KMS-11 (cell line): ENCODE results near the gene URB2.

Experiments used
- H2AFZ ChIP-seq: fragments of 200-600 bp; sonication (generic); 2 replicates; pipeline ENCODE4 v1.6.1; 2016; ENCODE audit warnings: antibody characterized with exemption, mixed run types, low read depth
- H3K27ac ChIP-seq: fragments of 200-600 bp; sonication (generic); 2 replicates; pipeline ENCODE4 v1.6.1; 2016; ENCODE audit warnings: mild to moderate bottlenecking, mixed run types
- H3K27me3 ChIP-seq: fragments of 200-600 bp; sonication (generic); 2 replicates; pipeline ENCODE4 v1.6.1; 2017; ENCODE audit warnings: mild to moderate bottlenecking, low read depth, mixed run types, moderate library complexity; ENCODE audit not compliant: insufficient read depth
- H3K36me3 ChIP-seq: fragments of 200-600 bp; sonication (generic); 2 replicates; pipeline ENCODE4 v1.6.1; 2017; ENCODE audit warnings: mild to moderate bottlenecking, mixed run types; ENCODE audit not compliant: insufficient read depth
- H3K4me1 ChIP-seq: fragments of 200-600 bp; sonication (generic); 2 replicates; pipeline ENCODE4 v1.6.1; 2016; ENCODE audit warnings: mild to moderate bottlenecking, low read depth, mixed run types; ENCODE audit not compliant: poor library complexity, severe bottlenecking
- H3K4me2 ChIP-seq: fragments of 200-600 bp; sonication (generic); 2 replicates; pipeline ENCODE4 v1.7.0; 2016; ENCODE audit warnings: mild to moderate bottlenecking, mixed run types
- H3K4me3 ChIP-seq: fragments of 200-600 bp; sonication (generic); IDR thresholded peaks from 2 replicates; pipeline ENCODE4 v1.6.1; 2017; ENCODE audit warnings: low read depth, low read length, mixed read lengths; ENCODE audit not compliant: insufficient read depth
- H3K79me2 ChIP-seq: fragments of 200-600 bp; sonication (generic); 2 replicates; pipeline ENCODE4 v1.6.1; 2016; ENCODE audit warnings: low read depth, mixed run types; ENCODE audit not compliant: insufficient read depth
- H3K9ac ChIP-seq: fragments of 200-600 bp; sonication (generic); 2 replicates; pipeline ENCODE4 v1.6.1; 2016; ENCODE audit warnings: mild to moderate bottlenecking, mixed run types
- H4K20me1 ChIP-seq: fragments of 200-600 bp; sonication (generic); 2 replicates; pipeline ENCODE4 v1.6.1; 2016; ENCODE audit warnings: mild to moderate bottlenecking, mixed run types; ENCODE audit not compliant: insufficient read depth
- TF ChIP-seq, protein P1 (sequence below): fragments of 200-600 bp; sonication (generic); conservative IDR thresholded peaks from 2 replicates; pipeline ENCODE4 v1.6.1; 2017; ENCODE audit warnings: low read depth, mild to moderate bottlenecking, antibody characterized with exemption, low read length, moderate library complexity, mixed read lengths

URB2 gene

GRCh38 chr1:229617351-229618100 is 8.5 kb upstream of the URB2 start:
- no peak overlapping the region for H3K4me3 ChIP-seq
- H3K27me3 ChIP-seq, result no peaks in the 10 kb centered on the region
- H3K79me2 ChIP-seq, result peaks cover 82% of the 10 kb centered on the region
- no peak overlapping the region for H2AFZ ChIP-seq
- H3K4me1 ChIP-seq, result peaks cover 40% of the 10 kb centered on the region
- no peak overlapping the region for H3K9ac ChIP-seq
- no peak overlapping the region for H3K4me2 ChIP-seq
- H4K20me1 ChIP-seq, result no peaks in the 10 kb centered on the region; the same call in 1 of the 2 replicates
- H3K36me3 ChIP-seq, result no peaks in the 10 kb centered on the region; the same call in 1 of the 2 replicates
- H3K27ac ChIP-seq, result no peak overlapping the region
- TF ChIP-seq, protein P1, sequence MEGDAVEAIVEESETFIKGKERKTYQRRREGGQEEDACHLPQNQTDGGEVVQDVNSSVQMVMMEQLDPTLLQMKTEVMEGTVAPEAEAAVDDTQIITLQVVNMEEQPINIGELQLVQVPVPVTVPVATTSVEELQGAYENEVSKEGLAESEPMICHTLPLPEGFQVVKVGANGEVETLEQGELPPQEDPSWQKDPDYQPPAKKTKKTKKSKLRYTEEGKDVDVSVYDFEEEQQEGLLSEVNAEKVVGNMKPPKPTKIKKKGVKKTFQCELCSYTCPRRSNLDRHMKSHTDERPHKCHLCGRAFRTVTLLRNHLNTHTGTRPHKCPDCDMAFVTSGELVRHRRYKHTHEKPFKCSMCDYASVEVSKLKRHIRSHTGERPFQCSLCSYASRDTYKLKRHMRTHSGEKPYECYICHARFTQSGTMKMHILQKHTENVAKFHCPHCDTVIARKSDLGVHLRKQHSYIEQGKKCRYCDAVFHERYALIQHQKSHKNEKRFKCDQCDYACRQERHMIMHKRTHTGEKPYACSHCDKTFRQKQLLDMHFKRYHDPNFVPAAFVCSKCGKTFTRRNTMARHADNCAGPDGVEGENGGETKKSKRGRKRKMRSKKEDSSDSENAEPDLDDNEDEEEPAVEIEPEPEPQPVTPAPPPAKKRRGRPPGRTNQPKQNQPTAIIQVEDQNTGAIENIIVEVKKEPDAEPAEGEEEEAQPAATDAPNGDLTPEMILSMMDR, result no peak

DNA sequence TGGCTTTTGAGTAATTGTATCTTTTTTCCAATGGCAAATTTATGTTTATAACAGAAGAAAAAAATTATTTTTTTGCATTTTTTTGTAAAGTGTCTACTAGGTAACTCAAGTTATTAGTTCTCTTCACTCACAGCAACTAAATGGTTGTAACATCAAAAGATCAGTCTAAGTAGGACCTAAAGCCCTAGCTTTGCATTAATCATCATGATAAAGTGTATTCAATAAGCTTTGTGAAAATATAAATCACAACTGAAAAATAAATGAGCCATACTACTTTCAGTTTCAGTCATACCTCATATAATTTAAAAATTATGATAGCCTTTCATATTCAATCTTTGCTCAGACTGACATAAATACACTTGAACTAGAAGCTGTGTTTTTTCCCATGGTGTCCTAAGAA is 7.0 kb upstream of the URB2 start:
- Histone ChIP-seq H3K4me1 (peaks cover 50% of the 10 kb centered on the region), H3K9ac (no peak overlapping the region), H2AFZ (no peak overlapping the region), H3K79me2 (peaks cover 94% of the 10 kb centered on the region), H3K4me3 (peak overlapping the region; percentile 22), H4K20me1 (no peaks in the 10 kb centered on the region; the same call in 1 of the 2 replicates), H3K36me3 (no peaks in the 10 kb centered on the region), H3K4me2 (peak overlapping the region; percentile 36; the same call in 1 of the 2 replicates), H3K27ac (no peak overlapping the region), H3K27me3 (no peaks in the 10 kb centered on the region)
- TF ChIP-seq, protein P1, result no peak

DNA sequence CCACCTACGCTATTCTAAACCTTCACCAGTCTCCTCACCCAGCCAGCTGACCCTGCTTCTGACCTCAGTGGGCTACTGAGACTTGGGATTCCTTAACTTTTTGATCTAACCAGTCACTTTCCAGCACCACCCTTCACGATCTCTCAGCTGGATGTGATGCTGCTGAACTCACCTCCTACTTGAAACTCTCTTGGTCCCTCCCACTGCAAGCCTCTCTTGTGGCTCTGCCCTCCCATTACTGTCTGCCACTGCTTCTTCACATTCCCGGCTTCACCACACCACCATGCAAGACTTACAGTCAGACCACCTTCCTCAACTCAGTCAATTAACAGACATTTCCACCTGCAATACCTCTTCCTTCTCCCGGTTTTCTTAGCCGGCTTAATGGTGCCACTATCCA is 6.4 kb upstream of the URB2 start:
- Histone ChIP-seq H3K36me3 (no peaks in the 10 kb centered on the region), H2AFZ (no peak overlapping the region), H3K27ac (no peak overlapping the region), H3K4me2 (peak overlapping the region; percentile 36; the same call in 1 of the 2 replicates), H3K4me3 (peak overlapping the region; percentile 22), H3K27me3 (no peaks in the 10 kb centered on the region), H3K79me2 (peaks cover 94% of the 10 kb centered on the region), H3K9ac (no peak overlapping the region), H3K4me1 (peaks cover 56% of the 10 kb centered on the region), H4K20me1 (no peaks in the 10 kb centered on the region; the same call in 1 of the 2 replicates)
- TF ChIP-seq, protein P1, result no peak

DNA sequence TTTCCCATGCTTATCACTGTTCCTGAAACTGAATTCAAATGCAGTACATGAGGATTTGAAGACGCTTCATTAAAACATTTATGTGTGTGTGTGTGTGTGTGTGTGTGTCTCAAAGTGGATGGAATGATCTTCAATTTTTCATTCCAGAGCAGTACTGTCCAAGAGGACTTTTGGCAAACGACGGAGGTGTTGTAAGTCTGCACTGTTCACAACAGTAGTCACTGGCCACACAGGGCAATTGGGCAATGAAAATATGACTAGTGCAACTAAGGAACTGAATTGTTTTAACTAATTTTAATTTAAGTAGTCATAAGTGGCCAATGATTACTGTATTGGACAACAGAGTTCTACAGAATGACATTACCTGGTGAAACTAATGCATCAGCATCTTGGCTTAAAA is 5.2 kb upstream of the URB2 start:
- no peak overlapping the region for H2AFZ ChIP-seq
- peaks cover 58% of the 10 kb centered on the region for H3K4me1 ChIP-seq
- no peak overlapping the region for H3K9ac ChIP-seq
- no peak overlapping the region for H3K27ac ChIP-seq
- TF ChIP-seq, protein P1, result no peak
- no peaks in the 10 kb centered on the region; the same call in 1 of the 2 replicates for H4K20me1 ChIP-seq
- peak overlapping the region; percentile 27; the same call in 1 of the 2 replicates for H3K4me2 ChIP-seq
- no peak overlapping the region for H3K4me3 ChIP-seq
- no peaks in the 10 kb centered on the region for H3K27me3 ChIP-seq
- H3K36me3 ChIP-seq, result no peaks in the 10 kb centered on the region
- H3K79me2 ChIP-seq, result peaks cover 93% of the 10 kb centered on the region
